ENCODE results near the gene GOLGA7B. TPM values are rescaled to one million over a fixed set of nuclear protein-coding genes. Genes with fewer than 3 reads are reported as not detected.

GOLGA7B gene
- under 1 TPM; 0.28 to 0.32 (median 0.30) TPM for total RNA-seq

DNA sequence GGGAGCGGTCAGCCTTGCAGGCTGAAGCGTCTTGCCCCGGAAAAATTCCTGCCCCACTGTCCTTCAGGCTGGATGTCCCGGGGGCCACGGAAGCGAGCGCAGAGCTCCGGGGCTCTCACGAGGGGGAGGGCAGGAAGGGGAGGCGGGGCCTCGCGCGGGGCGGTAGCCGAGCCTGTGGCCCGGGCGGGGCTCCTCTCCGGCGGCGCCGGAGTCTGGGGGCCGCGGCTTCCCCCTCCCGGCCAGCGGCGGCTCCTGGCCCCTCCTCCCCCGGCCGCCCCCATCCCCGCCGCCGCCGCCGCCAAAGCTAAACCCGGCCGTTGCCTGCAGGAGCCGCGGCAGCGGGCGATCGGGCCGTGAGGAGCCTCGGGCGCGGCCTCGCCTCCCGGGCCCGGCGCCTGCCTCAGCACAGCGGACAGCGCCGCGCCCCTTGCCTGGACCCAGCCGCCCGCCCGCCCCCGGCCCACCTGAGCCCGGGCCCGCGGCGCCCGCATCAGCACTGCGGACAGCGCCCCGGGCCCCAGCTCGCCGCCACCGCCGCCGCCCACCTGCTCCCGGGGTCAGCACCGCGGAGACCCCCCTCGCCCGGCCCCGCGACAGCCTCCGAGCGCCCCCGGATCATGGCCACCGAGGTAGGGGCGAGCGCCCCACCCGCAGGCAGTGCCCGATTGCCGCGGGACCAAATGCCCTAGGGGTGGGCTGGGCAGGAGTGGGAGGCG lies at the start of gene GOLGA7B:
GOLGA7B (plus strand) TSS at position 157 of the 716 bp plus-strand sequence; CDS start at position 618, 461 bp downstream.
- Mint-ChIP-seq H3K27me3 (ENCODE audit: low read depth) (no peaks in the 10 kb centered on the region), H3K36me3 (ENCODE audit: insufficient read depth) (peaks cover 2% of the 10 kb centered on the region), H3K4me1 (ENCODE audit: low read depth) (peaks cover 37% of the 10 kb centered on the region), H3K4me3 (peak within 1 kb of the TSS; percentile 85), H3K9me3 (no peaks in the 10 kb centered on the region)
- peak; percentile 84 to 86 for ATAC-seq
- peak; percentile 40 for DNase-seq

GRCh38 chr10:97800474-97800873 lies 49.2 kb upstream of the GOLGA7B start:
- H3K4me3 Mint-ChIP-seq = no peak overlapping the region

GRCh38 chr10:97801422-97801821 lies 48.2 kb upstream of the GOLGA7B start:
- H3K36me3 Mint-ChIP-seq (ENCODE audit: insufficient read depth) = no peaks in the 10 kb centered on the region
- H3K27me3 Mint-ChIP-seq (ENCODE audit: low read depth) = no peaks in the 10 kb centered on the region
- no peak overlapping the region for H3K4me3 Mint-ChIP-seq
- peaks cover 15% of the 10 kb centered on the region for H3K9me3 Mint-ChIP-seq
- ATAC-seq (no peak), DNase-seq (no peak)
- H3K4me1 Mint-ChIP-seq (ENCODE audit: low read depth) = peaks cover 15% of the 10 kb centered on the region

More at GRCh38 chr10:97800474-97800873, 49.2 kb upstream of the GOLGA7B start:
- no peaks in the 10 kb centered on the region for H3K27me3 Mint-ChIP-seq (ENCODE audit: low read depth)
- no peaks in the 10 kb centered on the region for H3K36me3 Mint-ChIP-seq (ENCODE audit: insufficient read depth)
- DNase-seq (no peak), ATAC-seq (no peak)
- H3K9me3 Mint-ChIP-seq = peaks cover 15% of the 10 kb centered on the region
- peaks cover 25% of the 10 kb centered on the region for H3K4me1 Mint-ChIP-seq (ENCODE audit: low read depth)

GRCh38 chr10:97805096-97805884 lies 44.4 kb upstream of the GOLGA7B start:
- Mint-ChIP-seq H3K9me3 (no peaks in the 10 kb centered on the region), H3K27me3 (ENCODE audit: low read depth) (no peaks in the 10 kb centered on the region), H3K36me3 (ENCODE audit: insufficient read depth) (no peaks in the 10 kb centered on the region), H3K4me1 (ENCODE audit: low read depth) (no peaks in the 10 kb centered on the region), H3K4me3 (no peak overlapping the region)
- DNase-seq (no peak), ATAC-seq (no peak)

GRCh38 chr10:97805949-97806348 lies 43.7 kb upstream of the GOLGA7B start:
- Mint-ChIP-seq H3K36me3 (ENCODE audit: insufficient read depth) (no peaks in the 10 kb centered on the region), H3K4me1 (ENCODE audit: low read depth) (no peaks in the 10 kb centered on the region), H3K27me3 (ENCODE audit: low read depth) (no peaks in the 10 kb centered on the region), H3K4me3 (no peak overlapping the region), H3K9me3 (no peaks in the 10 kb centered on the region)
- DNase-seq (no peak), ATAC-seq (no peak)

- Mint-ChIP-seq H3K36me3 (ENCODE audit: insufficient read depth) (no peaks in the 10 kb centered on the region), H3K4me3 (no peak overlapping the region), H3K4me1 (ENCODE audit: low read depth) (peaks cover 4% of the 10 kb centered on the region), H3K9me3 (no peaks in the 10 kb centered on the region), H3K27me3 (ENCODE audit: low read depth) (no peaks in the 10 kb centered on the region)
- no peak for DNase-seq
- ATAC-seq = no peak
Measured at GRCh38 chr10:97810446-97810845, 39.2 kb upstream of the GOLGA7B start.

DNA sequence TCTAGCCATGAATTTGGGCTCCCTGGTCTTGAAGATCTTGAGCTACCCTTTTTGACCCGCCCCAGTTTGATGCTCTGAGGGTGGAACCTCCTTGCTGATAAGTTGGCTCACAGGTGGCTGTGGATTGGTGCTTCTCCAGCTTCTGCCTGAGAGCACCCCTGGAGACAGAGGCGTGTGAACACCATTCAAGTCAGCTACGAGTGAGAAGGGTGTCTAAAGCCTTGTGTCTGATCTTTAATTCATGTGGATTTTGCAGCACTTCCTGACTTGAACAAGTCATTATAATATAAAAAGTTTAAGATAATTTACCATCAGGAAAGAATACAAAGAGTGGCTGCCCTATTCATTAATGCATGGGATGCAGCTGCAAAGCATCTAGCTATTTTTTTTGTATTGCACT lies 37.7 kb upstream of the GOLGA7B start:
- H3K4me1 Mint-ChIP-seq (ENCODE audit: low read depth) = peaks cover 4% of the 10 kb centered on the region
- DNase-seq (no peak), ATAC-seq (no peak)
- H3K27me3 Mint-ChIP-seq (ENCODE audit: low read depth) = no peaks in the 10 kb centered on the region
- H3K36me3 Mint-ChIP-seq (ENCODE audit: insufficient read depth) = no peaks in the 10 kb centered on the region
- no peaks in the 10 kb centered on the region for H3K9me3 Mint-ChIP-seq
- H3K4me3 Mint-ChIP-seq = no peak overlapping the region

DNA sequence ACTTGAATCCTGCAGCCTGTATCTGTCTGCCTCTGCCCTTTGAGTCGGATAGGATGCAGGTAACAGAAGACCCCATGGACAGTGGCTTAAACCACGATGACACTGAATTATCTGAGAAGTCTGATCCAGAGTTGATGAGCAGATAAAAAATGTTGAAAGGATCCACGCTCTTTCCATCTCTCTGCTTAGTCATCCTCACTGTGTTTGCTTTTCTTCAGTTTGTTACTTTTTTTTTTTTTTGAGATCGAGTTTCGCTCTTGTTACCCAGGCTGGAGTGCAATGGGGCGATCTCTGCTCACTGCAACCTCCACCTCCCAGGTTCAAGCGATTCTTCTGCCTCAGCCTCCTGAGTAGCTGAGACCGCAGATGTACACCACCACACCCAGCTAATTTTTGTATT lies 36.9 kb upstream of the GOLGA7B start:
- Mint-ChIP-seq H3K9me3 (no peaks in the 10 kb centered on the region), H3K27me3 (ENCODE audit: low read depth) (no peaks in the 10 kb centered on the region), H3K4me3 (no peak overlapping the region), H3K4me1 (ENCODE audit: low read depth) (peaks cover 4% of the 10 kb centered on the region), H3K36me3 (ENCODE audit: insufficient read depth) (no peaks in the 10 kb centered on the region)
- DNase-seq (no peak), ATAC-seq (no peak)

DNA sequence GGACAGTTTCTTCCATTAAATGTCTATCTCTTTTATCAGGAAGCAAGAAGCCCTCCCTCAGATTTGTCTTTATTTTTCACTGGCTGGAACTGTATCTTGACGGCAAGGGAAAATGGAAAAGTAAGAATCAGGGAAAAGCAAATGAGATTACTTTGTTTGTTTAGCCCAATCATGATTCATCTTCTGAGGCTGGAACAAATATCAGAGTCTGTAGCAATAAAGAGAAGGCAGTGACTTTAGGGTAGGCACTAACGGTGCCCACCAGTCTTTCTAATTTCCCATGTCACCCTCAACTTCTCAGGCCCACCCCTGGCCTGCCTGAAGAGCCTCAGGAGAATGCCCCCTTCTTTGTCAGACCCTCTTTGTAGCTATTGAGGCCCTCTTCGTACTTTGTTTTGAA lies 36.3 kb upstream of the GOLGA7B start:
- Mint-ChIP-seq H3K36me3 (ENCODE audit: insufficient read depth) (no peaks in the 10 kb centered on the region), H3K9me3 (no peaks in the 10 kb centered on the region), H3K4me1 (ENCODE audit: low read depth) (peaks cover 4% of the 10 kb centered on the region), H3K4me3 (no peak overlapping the region), H3K27me3 (ENCODE audit: low read depth) (no peaks in the 10 kb centered on the region)
- DNase-seq = no peak
- ATAC-seq = no peak

DNA sequence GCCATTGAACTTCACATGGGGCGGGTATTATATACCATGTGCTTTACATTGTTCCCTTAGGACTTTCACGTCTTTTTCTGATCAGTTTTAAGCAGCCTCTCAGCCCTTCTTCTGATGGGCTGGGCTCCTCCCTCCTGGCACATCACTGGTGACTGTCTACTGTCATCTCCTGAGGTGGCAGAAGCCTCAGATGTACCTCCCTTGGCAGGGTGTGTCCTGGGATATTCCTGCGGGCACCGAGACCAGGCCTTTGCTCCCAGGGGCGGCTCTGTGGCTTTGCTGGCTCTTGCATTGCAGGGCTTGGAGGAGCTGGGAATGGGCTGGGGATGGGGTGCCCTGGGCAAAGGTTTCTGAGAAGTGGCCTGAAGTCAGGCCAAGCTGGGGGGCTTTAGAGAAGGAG lies 34.6 kb upstream of the GOLGA7B start:
- no peak for DNase-seq
- H3K36me3 Mint-ChIP-seq (ENCODE audit: insufficient read depth) = no peaks in the 10 kb centered on the region
- peaks cover 4% of the 10 kb centered on the region for H3K4me1 Mint-ChIP-seq (ENCODE audit: low read depth)
- no peaks in the 10 kb centered on the region for H3K9me3 Mint-ChIP-seq
- H3K27me3 Mint-ChIP-seq (ENCODE audit: low read depth) = no peaks in the 10 kb centered on the region
- H3K4me3 Mint-ChIP-seq = no peak overlapping the region
- ATAC-seq = no peak

- H3K36me3 Mint-ChIP-seq (ENCODE audit: insufficient read depth) = no peaks in the 10 kb centered on the region
- H3K4me1 Mint-ChIP-seq (ENCODE audit: low read depth) = peaks cover 4% of the 10 kb centered on the region
- ATAC-seq = no peak
- no peaks in the 10 kb centered on the region for H3K27me3 Mint-ChIP-seq (ENCODE audit: low read depth)
- no peak overlapping the region for H3K4me3 Mint-ChIP-seq
- no peak for DNase-seq
- H3K9me3 Mint-ChIP-seq = no peaks in the 10 kb centered on the region
Measured at GRCh38 chr10:97816609-97817008, 33.0 kb upstream of the GOLGA7B start.

DNA sequence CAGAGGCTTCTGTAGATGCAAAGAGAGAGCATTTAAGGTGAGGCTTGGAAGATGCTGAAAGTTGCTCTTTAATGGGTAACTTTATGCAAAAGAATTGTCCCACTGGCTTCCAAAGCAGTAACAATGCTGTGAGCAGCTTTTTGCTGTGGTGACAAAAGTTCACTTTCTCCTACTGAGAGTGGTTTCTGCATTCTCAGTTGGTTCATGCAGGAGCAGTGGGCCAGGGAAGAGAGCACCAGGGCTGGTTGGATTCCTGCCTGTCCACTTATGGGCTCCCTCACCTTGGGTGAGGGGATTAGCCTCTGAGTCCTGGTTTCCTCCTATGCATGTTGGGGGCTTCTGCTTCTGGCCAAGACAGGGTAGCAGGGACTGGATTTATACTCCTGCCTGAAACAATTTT lies 31.1 kb upstream of the GOLGA7B start:
- DNase-seq = no peak
- no peaks in the 10 kb centered on the region for H3K27me3 Mint-ChIP-seq (ENCODE audit: low read depth)
- no peak for ATAC-seq
- no peaks in the 10 kb centered on the region for H3K4me1 Mint-ChIP-seq (ENCODE audit: low read depth)
- H3K9me3 Mint-ChIP-seq = no peaks in the 10 kb centered on the region
- H3K36me3 Mint-ChIP-seq (ENCODE audit: insufficient read depth) = peaks cover under 1% of the 10 kb centered on the region
- no peak overlapping the region for H3K4me3 Mint-ChIP-seq

GRCh38 chr10:97820096-97820704 lies 29.4 kb upstream of the GOLGA7B start:
- Mint-ChIP-seq H3K4me1 (ENCODE audit: low read depth) (no peaks in the 10 kb centered on the region), H3K27me3 (ENCODE audit: low read depth) (no peaks in the 10 kb centered on the region), H3K9me3 (no peaks in the 10 kb centered on the region), H3K4me3 (no peak overlapping the region), H3K36me3 (ENCODE audit: insufficient read depth) (peaks cover 2% of the 10 kb centered on the region)
- no peak for ATAC-seq
- no peak for DNase-seq

- Mint-ChIP-seq H3K4me1 (ENCODE audit: low read depth) (no peaks in the 10 kb centered on the region), H3K9me3 (no peaks in the 10 kb centered on the region), H3K27me3 (ENCODE audit: low read depth) (no peaks in the 10 kb centered on the region), H3K4me3 (no peak overlapping the region), H3K36me3 (ENCODE audit: insufficient read depth) (peaks cover 2% of the 10 kb centered on the region)
- ATAC-seq (no peak), DNase-seq (no peak)
Measured at GRCh38 chr10:97821308-97822038, 28.2 kb upstream of the GOLGA7B start.
